K562 (cell line): ENCODE results near the gene TK1. TPM values are rescaled to one million over a fixed set of nuclear protein-coding genes. Genes with fewer than 3 reads are reported as not detected.

Experiments
- ARID1B ChIP-seq: fragments of 450-650 bp; IDR thresholded peaks from 2 replicates; pipeline ENCODE4 v1.6.1; 2016; ENCODE audit warnings: antibody characterized with exemption, mild to moderate bottlenecking, inconsistent platforms
- JUNB ChIP-seq: fragments of 450-650 bp; formaldehyde crosslinking; conservative IDR thresholded peaks from 2 replicates; pipeline ENCODE4 v1.4.0; 2020; ENCODE audit warnings: mild to moderate bottlenecking
- KLF13 ChIP-seq: fragments of 450-650 bp; IDR thresholded peaks from 2 replicates; pipeline ENCODE4 v1.6.1; 2016; ENCODE audit warnings: missing genetic modification characterization, low read depth, mild to moderate bottlenecking, missing compliant biosample characterization, moderate library complexity, borderline replicate concordance
- MYNN ChIP-seq, 2 experiments: sonication (generic); formaldehyde crosslinking in 1 of 2; IDR thresholded peaks; 2 replicates each; pipeline versions ENCODE4 v1.5.0 to v1.6.1; 2016 to 2020; ENCODE audit warnings: antibody characterized with exemption in 1 of 2, missing genetic modification reagents in 1 of 2
- NR4A1 ChIP-seq, 2 experiments: fragments of 250-450 bp in 1 of 2; fragments of 450-650 bp in 1 of 2; sonication (Bioruptor Pico) in 1 of 2; IDR thresholded peaks; 2 replicates each; pipeline versions ENCODE4 v1.4.0 to v1.6.1; 2016 to 2020; ENCODE audit warnings: mild to moderate bottlenecking in 2 of 2, missing compliant biosample characterization in 1 of 2, missing genetic modification characterization in 1 of 2, moderate library complexity in 1 of 2
- NUFIP1 ChIP-seq: fragments of 450-650 bp; IDR thresholded peaks from 2 replicates; pipeline ENCODE4 v1.6.1; 2018; ENCODE audit not compliant: partially characterized antibody
- RAD51 ChIP-seq: fragments of 450-650 bp; IDR thresholded peaks from 2 replicates; pipeline ENCODE4 v1.7.1; 2016; ENCODE audit warnings: low read depth, mild to moderate bottlenecking, borderline replicate concordance
- ZKSCAN3 ChIP-seq: fragments of 250-450 bp; sonication (Bioruptor Pico); IDR thresholded peaks from 2 replicates; pipeline ENCODE4 v1.4.0; 2020
- ZNF133 ChIP-seq: fragments of 250-450 bp; sonication (Bioruptor Pico); IDR thresholded peaks from 2 replicates; pipeline ENCODE4 v1.4.0; 2020; ENCODE audit warnings: mild to moderate bottlenecking
- polyA plus RNA-seq, 8 experiments: library from polyadenylated mRNA; depleted of rRNA in 4 of 8; stranded (reverse) in 5 of 8; unstranded in 3 of 8; fragments of >200 nt; fragmentation: Nextera tagmentation in 2 of 8; fragmentation: Illumina TruSeq in 1 of 8; extraction: Ambion mirVana in 2 of 8; extraction: Trizol in 1 of 8; gene quantifications; 2 replicates each; pipeline versions ENCODE4 v1.2.1 to v1.2.3, GENCODE V29; 2011 to 2014; ENCODE audit warnings: inconsistent platforms in 1 of 8, missing spikeins in 1 of 8
- total RNA-seq, 7 experiments: library from RNA; depleted of rRNA in 6 of 7; stranded (reverse); fragments of >200 nt in 6 of 7; fragmentation: Illumina TruSeq in 2 of 7; extraction: Trizol in 2 of 7; gene quantifications; 2 replicates each; pipeline versions ENCODE4 v1.2.1 to v1.2.3, GENCODE V29; 2011 to 2021; ENCODE audit warnings: low replicate concordance in 1 of 7
- TF ChIP-seq, protein P1 (sequence below): fragments of 450-650 bp; IDR thresholded peaks from 2 replicates; pipeline ENCODE4 v1.6.1; 2016
- TF ChIP-seq, protein P2 (sequence below): fragments of 450-650 bp; IDR thresholded peaks from one replicate; pipeline ENCODE4 v1.6.1; 2018; ENCODE audit warnings: mild to moderate bottlenecking, moderate library complexity; ENCODE audit not compliant: partially characterized antibody
- TF ChIP-seq, protein P3 (sequence below): fragments of 250-450 bp; sonication (Bioruptor Pico); IDR thresholded peaks from 2 replicates; pipeline ENCODE4 v1.8.0; 2021; ENCODE audit warnings: moderate library complexity, mild to moderate bottlenecking, inconsistent platforms
- TF ChIP-seq, protein P4 (sequence below): sonication (generic); formaldehyde crosslinking; IDR thresholded peaks from 2 replicates; pipeline ENCODE4 v1.8.0; 2022; ENCODE audit warnings: mild to moderate bottlenecking, missing genetic modification reagents
- TF ChIP-seq, protein P5 (sequence below): sonication (generic); formaldehyde crosslinking; IDR thresholded peaks from 2 replicates; pipeline ENCODE4 v1.9.0; 2022; ENCODE audit warnings: mild to moderate bottlenecking, missing genetic modification reagents

TK1 gene
- total and polyA plus RNA-seq, 9 of the 15 experiments (the other 6 are each of a cell fraction or from before 2014, with no cell fraction given): 8.4 to 280 (median 103) TPM

DNA sequence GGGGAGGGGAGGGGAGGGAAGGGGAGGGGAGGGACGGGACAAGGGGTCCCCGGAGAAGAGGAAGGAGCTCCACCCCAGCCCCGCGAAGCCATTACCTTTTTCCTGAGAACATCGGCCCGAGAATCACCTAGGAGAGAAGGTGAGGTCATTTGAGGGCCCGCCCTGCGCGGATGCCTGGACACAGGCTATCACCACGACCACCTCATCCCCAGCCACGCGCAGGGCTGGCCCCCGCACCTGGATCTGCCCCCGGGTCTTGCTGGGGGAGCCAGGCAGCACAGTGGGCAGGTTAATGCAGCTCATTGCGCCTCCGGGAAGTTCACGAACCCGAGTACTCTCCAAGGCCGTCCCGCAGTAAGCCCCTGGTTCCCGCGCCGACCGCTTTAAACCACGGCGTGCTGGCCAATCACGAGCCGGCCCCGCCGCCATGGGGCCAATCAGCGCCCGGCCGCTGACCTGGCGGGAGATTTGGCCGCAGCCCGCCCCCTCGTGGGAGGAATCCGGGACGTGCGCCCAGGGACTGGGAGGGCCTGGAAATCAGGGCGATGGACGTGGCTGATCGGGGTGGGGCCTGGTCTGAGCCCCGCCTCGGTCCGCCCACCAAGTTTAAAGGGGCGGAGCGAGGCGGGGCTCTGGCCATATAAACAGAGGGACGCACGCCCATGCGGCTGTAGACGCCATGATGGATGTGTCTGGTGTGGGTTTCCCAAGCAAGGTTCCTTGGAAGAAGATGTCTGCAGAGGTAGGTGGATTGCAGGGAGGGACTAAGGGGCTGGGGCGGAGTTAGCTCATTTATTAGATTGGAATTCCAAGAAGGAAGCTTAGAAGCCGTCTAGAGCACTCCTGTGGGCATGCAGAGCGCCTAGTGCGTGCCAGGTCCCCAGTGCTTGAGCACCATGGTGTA lies at the start of gene TK1, which contains the start of gene AFMID (continued):
- TF ChIP-seq, protein P1, sequence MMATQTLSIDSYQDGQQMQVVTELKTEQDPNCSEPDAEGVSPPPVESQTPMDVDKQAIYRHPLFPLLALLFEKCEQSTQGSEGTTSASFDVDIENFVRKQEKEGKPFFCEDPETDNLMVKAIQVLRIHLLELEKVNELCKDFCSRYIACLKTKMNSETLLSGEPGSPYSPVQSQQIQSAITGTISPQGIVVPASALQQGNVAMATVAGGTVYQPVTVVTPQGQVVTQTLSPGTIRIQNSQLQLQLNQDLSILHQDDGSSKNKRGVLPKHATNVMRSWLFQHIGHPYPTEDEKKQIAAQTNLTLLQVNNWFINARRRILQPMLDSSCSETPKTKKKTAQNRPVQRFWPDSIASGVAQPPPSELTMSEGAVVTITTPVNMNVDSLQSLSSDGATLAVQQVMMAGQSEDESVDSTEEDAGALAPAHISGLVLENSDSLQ: peak; percentile 86
- TF ChIP-seq RAD51 (peak; percentile 49; the same call in 1 of the 2 replicates), KLF13 (tag) (0 out of 2 replicates have a peak, but pooled peaks have one; percentile 42), ZNF133 (CRISPR knock-in tag) (0 out of 2 replicates have a peak, but pooled peaks have one; percentile 32), MYNN (IDR thresholded peaks at IDR 0.05) (no peak; the same call in 1 of the 2 replicates), MYNN (CRISPR knock-in tag; IDR thresholded peaks at IDR 0.05) (no peak), ARID1B (peak; percentile 25; the same call in 1 of the 2 replicates), NUFIP1 (no peak), NR4A1 (CRISPR knock-in tag; IDR thresholded peaks at IDR 0.05) (peak; percentile 85; the same call in 1 of the 2 replicates), NR4A1 (tag; IDR thresholded peaks at IDR 0.05) (no peak), ZKSCAN3 (CRISPR knock-in tag) (no peak), JUNB (CRISPR knock-in tag) (no peak)
- TF ChIP-seq, protein P2, sequence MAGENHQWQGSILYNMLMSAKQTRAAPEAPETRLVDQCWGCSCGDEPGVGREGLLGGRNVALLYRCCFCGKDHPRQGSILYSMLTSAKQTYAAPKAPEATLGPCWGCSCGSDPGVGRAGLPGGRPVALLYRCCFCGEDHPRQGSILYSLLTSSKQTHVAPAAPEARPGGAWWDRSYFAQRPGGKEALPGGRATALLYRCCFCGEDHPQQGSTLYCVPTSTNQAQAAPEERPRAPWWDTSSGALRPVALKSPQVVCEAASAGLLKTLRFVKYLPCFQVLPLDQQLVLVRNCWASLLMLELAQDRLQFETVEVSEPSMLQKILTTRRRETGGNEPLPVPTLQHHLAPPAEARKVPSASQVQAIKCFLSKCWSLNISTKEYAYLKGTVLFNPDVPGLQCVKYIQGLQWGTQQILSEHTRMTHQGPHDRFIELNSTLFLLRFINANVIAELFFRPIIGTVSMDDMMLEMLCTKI: no peak
- TF ChIP-seq, protein P3, sequence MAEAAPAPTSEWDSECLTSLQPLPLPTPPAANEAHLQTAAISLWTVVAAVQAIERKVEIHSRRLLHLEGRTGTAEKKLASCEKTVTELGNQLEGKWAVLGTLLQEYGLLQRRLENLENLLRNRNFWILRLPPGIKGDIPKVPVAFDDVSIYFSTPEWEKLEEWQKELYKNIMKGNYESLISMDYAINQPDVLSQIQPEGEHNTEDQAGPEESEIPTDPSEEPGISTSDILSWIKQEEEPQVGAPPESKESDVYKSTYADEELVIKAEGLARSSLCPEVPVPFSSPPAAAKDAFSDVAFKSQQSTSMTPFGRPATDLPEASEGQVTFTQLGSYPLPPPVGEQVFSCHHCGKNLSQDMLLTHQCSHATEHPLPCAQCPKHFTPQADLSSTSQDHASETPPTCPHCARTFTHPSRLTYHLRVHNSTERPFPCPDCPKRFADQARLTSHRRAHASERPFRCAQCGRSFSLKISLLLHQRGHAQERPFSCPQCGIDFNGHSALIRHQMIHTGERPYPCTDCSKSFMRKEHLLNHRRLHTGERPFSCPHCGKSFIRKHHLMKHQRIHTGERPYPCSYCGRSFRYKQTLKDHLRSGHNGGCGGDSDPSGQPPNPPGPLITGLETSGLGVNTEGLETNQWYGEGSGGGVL (CRISPR knock-in tag): no peak
- TF ChIP-seq, protein P4, sequence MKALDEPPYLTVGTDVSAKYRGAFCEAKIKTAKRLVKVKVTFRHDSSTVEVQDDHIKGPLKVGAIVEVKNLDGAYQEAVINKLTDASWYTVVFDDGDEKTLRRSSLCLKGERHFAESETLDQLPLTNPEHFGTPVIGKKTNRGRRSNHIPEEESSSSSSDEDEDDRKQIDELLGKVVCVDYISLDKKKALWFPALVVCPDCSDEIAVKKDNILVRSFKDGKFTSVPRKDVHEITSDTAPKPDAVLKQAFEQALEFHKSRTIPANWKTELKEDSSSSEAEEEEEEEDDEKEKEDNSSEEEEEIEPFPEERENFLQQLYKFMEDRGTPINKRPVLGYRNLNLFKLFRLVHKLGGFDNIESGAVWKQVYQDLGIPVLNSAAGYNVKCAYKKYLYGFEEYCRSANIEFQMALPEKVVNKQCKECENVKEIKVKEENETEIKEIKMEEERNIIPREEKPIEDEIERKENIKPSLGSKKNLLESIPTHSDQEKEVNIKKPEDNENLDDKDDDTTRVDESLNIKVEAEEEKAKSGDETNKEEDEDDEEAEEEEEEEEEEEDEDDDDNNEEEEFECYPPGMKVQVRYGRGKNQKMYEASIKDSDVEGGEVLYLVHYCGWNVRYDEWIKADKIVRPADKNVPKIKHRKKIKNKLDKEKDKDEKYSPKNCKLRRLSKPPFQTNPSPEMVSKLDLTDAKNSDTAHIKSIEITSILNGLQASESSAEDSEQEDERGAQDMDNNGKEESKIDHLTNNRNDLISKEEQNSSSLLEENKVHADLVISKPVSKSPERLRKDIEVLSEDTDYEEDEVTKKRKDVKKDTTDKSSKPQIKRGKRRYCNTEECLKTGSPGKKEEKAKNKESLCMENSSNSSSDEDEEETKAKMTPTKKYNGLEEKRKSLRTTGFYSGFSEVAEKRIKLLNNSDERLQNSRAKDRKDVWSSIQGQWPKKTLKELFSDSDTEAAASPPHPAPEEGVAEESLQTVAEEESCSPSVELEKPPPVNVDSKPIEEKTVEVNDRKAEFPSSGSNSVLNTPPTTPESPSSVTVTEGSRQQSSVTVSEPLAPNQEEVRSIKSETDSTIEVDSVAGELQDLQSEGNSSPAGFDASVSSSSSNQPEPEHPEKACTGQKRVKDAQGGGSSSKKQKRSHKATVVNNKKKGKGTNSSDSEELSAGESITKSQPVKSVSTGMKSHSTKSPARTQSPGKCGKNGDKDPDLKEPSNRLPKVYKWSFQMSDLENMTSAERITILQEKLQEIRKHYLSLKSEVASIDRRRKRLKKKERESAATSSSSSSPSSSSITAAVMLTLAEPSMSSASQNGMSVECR (CRISPR knock-in tag): peak; percentile 95
- TF ChIP-seq, protein P5, sequence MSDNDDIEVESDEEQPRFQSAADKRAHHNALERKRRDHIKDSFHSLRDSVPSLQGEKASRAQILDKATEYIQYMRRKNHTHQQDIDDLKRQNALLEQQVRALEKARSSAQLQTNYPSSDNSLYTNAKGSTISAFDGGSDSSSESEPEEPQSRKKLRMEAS (CRISPR knock-in tag): peak; percentile 88
